Heart left ventricle (tissue), 13 donors: ENCODE measurements around the gene FXR1.

ENCODE experiments used
- POLR2A ChIP-seq, 2 donors: fragments of 450-650 bp; IDR thresholded peaks; one replicate each; pipeline ENCODE4 v1.6.1; 2017; ENCODE audit warnings: antibody characterized with exemption in 2 of 2, mild to moderate bottlenecking in 2 of 2, moderate library complexity in 2 of 2
- TF ChIP-seq, protein P1 (sequence below), 12 donors: fragments of 200-600 bp; sonication (generic) in 4 of 12; IDR thresholded peaks; one replicate each; pipeline versions ENCODE4 v1.5.0 to v1.8.0; 2018 to 2022; ENCODE audit warnings: antibody characterized with exemption in 12 of 12, mild to moderate bottlenecking in 5 of 12
- donor health status: ischemic (EF 13 %, LVEDD 7.1; RV severe dilation, severe dysfunction).
- donor health status: DM: no; HTN: yes; CAD: no.
- donor health status: DM: no; HTN: no; CAD: no.
- donor health status: ischemic (EF 25% LVEDD 6.9; RV normal size, moderate dysfunction).
- donor health status: ischemic (EF 25% LVEDD 5.7; RV mildly dilated, moderate dysfunction).
- donor health status: ischemic (EF 35%, LVEDD 5.7; RV mildly dilated, moderate dysfunction).
- donor health status: nonischemic (EF 11% LVEDD 7.7; RV severe dilation, severe dysfunction).
- donor health status: DM: yes; HTN: yes; CAD: no.
- donor health status: PGD.
- donor health status: ischemic (EF 29% LVEDD 5.4; RV normal size, mild dysfunction).
- donor health status: nonischemic (EF 23%, LVEDD 6.1; RV moderate dilation, normal function).

DNA sequence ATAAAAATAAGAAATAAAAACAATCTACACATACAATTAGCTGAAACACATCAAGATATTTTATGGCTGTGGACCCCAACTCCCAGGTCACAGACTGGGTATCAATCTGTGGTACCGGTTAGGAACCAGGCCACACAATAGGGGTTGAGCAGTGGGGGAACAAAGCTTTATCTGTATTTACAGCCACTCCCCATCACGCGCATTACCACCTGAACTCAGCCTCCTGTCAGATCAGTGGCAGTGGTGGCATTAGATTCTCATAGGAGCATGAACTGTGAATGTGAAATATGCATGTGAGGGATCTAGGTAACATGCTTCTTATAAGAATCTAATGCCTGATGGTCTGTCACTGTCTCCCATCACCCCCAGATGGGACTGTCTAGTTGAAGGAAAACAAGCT, 94.8 kb downstream of the FXR1 start:
- TF ChIP-seq, protein P1, sequence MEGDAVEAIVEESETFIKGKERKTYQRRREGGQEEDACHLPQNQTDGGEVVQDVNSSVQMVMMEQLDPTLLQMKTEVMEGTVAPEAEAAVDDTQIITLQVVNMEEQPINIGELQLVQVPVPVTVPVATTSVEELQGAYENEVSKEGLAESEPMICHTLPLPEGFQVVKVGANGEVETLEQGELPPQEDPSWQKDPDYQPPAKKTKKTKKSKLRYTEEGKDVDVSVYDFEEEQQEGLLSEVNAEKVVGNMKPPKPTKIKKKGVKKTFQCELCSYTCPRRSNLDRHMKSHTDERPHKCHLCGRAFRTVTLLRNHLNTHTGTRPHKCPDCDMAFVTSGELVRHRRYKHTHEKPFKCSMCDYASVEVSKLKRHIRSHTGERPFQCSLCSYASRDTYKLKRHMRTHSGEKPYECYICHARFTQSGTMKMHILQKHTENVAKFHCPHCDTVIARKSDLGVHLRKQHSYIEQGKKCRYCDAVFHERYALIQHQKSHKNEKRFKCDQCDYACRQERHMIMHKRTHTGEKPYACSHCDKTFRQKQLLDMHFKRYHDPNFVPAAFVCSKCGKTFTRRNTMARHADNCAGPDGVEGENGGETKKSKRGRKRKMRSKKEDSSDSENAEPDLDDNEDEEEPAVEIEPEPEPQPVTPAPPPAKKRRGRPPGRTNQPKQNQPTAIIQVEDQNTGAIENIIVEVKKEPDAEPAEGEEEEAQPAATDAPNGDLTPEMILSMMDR (IDR thresholded peaks at IDR 0.05): no peak
- TF ChIP-seq POLR2A (IDR thresholded peaks at IDR 0.05): no peak
